Trophoblast cell (in vitro differentiated cells and primary cell): ENCODE results near the gene MARCHF5.

Experiments used
- DNase-seq, 2 donors: peaks; one replicate each; pipeline ENCODE4 v3.0.0-alpha.2; 2016
- H2AFZ ChIP-seq: 2 replicates; pipeline ENCODE4 v1.6.1; 2013; ENCODE audit warnings: low read length, moderate library complexity, mild to moderate bottlenecking; ENCODE audit not compliant: insufficient read depth, poor library complexity
- H2AK5ac ChIP-seq: 2 replicates; pipeline ENCODE4 v1.6.1; 2013; ENCODE audit warnings: mild to moderate bottlenecking, low read length
- H2BK120ac ChIP-seq: 2 replicates; pipeline ENCODE4 v1.6.1; 2013; ENCODE audit warnings: low read length, mild to moderate bottlenecking, moderate library complexity; ENCODE audit not compliant: insufficient read depth, poor library complexity
- H2BK12ac ChIP-seq: 2 replicates; pipeline ENCODE4 v1.6.1; 2013; ENCODE audit warnings: mild to moderate bottlenecking, low read length, moderate library complexity
- H2BK5ac ChIP-seq: 2 replicates; pipeline ENCODE4 v1.6.1; 2013; ENCODE audit warnings: low read length, low read depth, moderate library complexity, mild to moderate bottlenecking; ENCODE audit not compliant: poor library complexity
- H3K14ac ChIP-seq: 2 replicates; pipeline ENCODE4 v1.6.1; 2013; ENCODE audit warnings: mild to moderate bottlenecking, low read length
- H3K18ac ChIP-seq: 2 replicates; pipeline ENCODE4 v1.6.1; 2013; ENCODE audit warnings: mild to moderate bottlenecking, low read length
- H3K23ac ChIP-seq: 2 replicates; pipeline ENCODE4 v1.6.1; 2013; ENCODE audit warnings: low read length
- H3K27ac ChIP-seq: 2 replicates; pipeline ENCODE4 v1.5.1; 2013; ENCODE audit warnings: low read depth, mild to moderate bottlenecking, inconsistent platforms, low read length, moderate library complexity
- H3K27me3 ChIP-seq: 2 replicates; pipeline ENCODE4 v1.6.1; 2013; ENCODE audit warnings: inconsistent platforms, mild to moderate bottlenecking, low read length, moderate library complexity; ENCODE audit not compliant: insufficient read depth
- H3K36me3 ChIP-seq, 2 experiments: 1 replicate in 1 of 2; 2 replicates in 1 of 2; pipeline ENCODE4 v1.6.1; 2013; ENCODE audit warnings: low read length in 2 of 2, mild to moderate bottlenecking in 2 of 2, moderate library complexity in 1 of 2; ENCODE audit not compliant: insufficient read depth in 2 of 2, control insufficient read depth in 1 of 2
- H3K4ac ChIP-seq: 2 replicates; pipeline ENCODE4 v1.6.1; 2013; ENCODE audit warnings: low read depth, mild to moderate bottlenecking, low read length, moderate library complexity
- H3K4me1 ChIP-seq, 2 experiments: 1 replicate in 1 of 2; 2 replicates in 1 of 2; pipeline ENCODE4 v1.6.1; 2013; ENCODE audit warnings: low read length in 2 of 2, mild to moderate bottlenecking in 2 of 2, moderate library complexity in 1 of 2; ENCODE audit not compliant: insufficient read depth in 2 of 2, control insufficient read depth in 1 of 2
- H3K4me2 ChIP-seq: 2 replicates; pipeline ENCODE4 v1.6.1; 2013; ENCODE audit warnings: inconsistent platforms, mild to moderate bottlenecking, low read length, moderate library complexity
- H3K4me3 ChIP-seq: 2 replicates; pipeline ENCODE4 v1.5.1; 2013; ENCODE audit warnings: mild to moderate bottlenecking, low read depth, low read length, inconsistent platforms
- H3K79me1 ChIP-seq: one replicate; pipeline ENCODE4 v1.6.1; 2013; ENCODE audit warnings: low read length
- H3K79me2 ChIP-seq: 2 replicates; pipeline ENCODE4 v1.6.1; 2013; ENCODE audit warnings: low read length, mild to moderate bottlenecking; ENCODE audit not compliant: control insufficient read depth, insufficient read depth, poor library complexity
- H3K9ac ChIP-seq: 2 replicates; pipeline ENCODE4 v1.6.1; 2013; ENCODE audit warnings: mild to moderate bottlenecking, low read length
- H3K9me3 ChIP-seq: 2 replicates; pipeline ENCODE4 v1.6.1; 2013; ENCODE audit warnings: low read depth, mild to moderate bottlenecking, control low read depth, inconsistent platforms, low read length; ENCODE audit not compliant: insufficient read depth
- H4K12ac ChIP-seq: 2 replicates; pipeline ENCODE4 v1.6.1; 2013; ENCODE audit warnings: low read depth, mild to moderate bottlenecking, low read length, moderate library complexity
- H4K8ac ChIP-seq: 2 replicates; pipeline ENCODE4 v1.6.1; 2013; ENCODE audit warnings: low read depth, mild to moderate bottlenecking, low read length, moderate library complexity
- H4K91ac ChIP-seq: one replicate; pipeline ENCODE4 v1.6.1; 2013; ENCODE audit warnings: low read depth, mild to moderate bottlenecking, low read length, moderate library complexity
- WGBS: extraction: QIAGEN DNeasy Blood & Tissue Kit; methylation state at CpG from one replicate; pipeline ENCODE4 v1.1.7; 2013; ENCODE audit warnings: missing lambda C conversion rate; ENCODE audit not compliant: insufficient read length, insufficient coverage; ENCODE audit errors: extremely low coverage; 5-methylcytosine and 5-hydroxymethylcytosine counted together

MARCHF5 gene

GRCh38 chr10:92244796-92245195, 46.2 kb upstream of the MARCHF5 start:
- Histone ChIP-seq H2BK120ac (no peak overlapping the region), H3K4ac (no peak overlapping the region), H3K27ac (no peak overlapping the region), H2AFZ (no peak overlapping the region), H3K23ac (no peak overlapping the region), H3K27me3 (peaks cover 2% of the 10 kb centered on the region), H3K4me1 (no peaks in the 10 kb centered on the region), H3K14ac (no peak overlapping the region), H3K9me3 (no peaks in the 10 kb centered on the region), H3K4me3 (no peak overlapping the region), H3K79me2 (peaks cover 1% of the 10 kb centered on the region), H3K36me3 (no peaks in the 10 kb centered on the region), H3K79me1 (peaks cover under 1% of the 10 kb centered on the region), H4K8ac (no peak overlapping the region), H3K4me2 (no peak overlapping the region), H4K12ac (no peak overlapping the region), H3K9ac (no peak overlapping the region), H2BK5ac (no peak overlapping the region), H3K18ac (no peak overlapping the region), H2AK5ac (no peak overlapping the region), H4K91ac (no peak overlapping the region), H2BK12ac (no peak overlapping the region)
- no CpG with 5 or more reads among the region's 3 CpGs for WGBS
- DNase-seq: no peak

DNA sequence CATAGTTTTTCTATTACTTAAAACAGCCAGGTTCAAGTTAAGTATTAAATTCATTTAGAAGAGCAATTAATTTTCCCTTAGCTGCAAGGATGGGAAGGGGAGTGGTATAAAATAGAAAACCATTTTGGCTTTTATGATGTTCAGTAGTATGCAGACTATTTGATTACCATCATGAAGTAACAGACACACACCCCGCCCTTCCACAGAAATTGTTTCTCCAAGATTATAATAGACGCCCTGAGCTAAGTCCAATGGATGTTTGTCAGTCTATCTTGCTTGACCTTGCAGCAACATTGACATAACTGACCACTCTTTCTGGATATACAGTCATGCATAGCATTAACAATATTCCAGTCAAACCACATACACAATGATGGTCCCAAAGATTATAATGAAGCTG, 42.4 kb upstream of the MARCHF5 start:
- no peak overlapping the region for H3K4ac ChIP-seq
- no peaks in the 10 kb centered on the region for H3K27me3 ChIP-seq
- H3K9ac ChIP-seq: no peak overlapping the region
- no peaks in the 10 kb centered on the region for H3K4me1 ChIP-seq
- H4K12ac ChIP-seq: no peak overlapping the region
- no peak overlapping the region for H3K27ac ChIP-seq
- no peak overlapping the region for H3K14ac ChIP-seq
- H3K23ac ChIP-seq: no peak overlapping the region
- no peaks in the 10 kb centered on the region for H3K79me2 ChIP-seq
- no peak overlapping the region for H2AK5ac ChIP-seq
- H4K91ac ChIP-seq: no peak overlapping the region
- no peak overlapping the region for H3K18ac ChIP-seq
- H2BK5ac ChIP-seq: no peak overlapping the region
- no peak overlapping the region for H2AFZ ChIP-seq
- H2BK12ac ChIP-seq: no peak overlapping the region
- WGBS: no CpG with 5 or more reads among the region's 2 CpGs
- no peak for DNase-seq
- no peak overlapping the region for H3K4me3 ChIP-seq
- H4K8ac ChIP-seq: no peak overlapping the region
- no peaks in the 10 kb centered on the region for H3K79me1 ChIP-seq
- no peaks in the 10 kb centered on the region for H3K36me3 ChIP-seq
- no peak overlapping the region for H2BK120ac ChIP-seq
- no peaks in the 10 kb centered on the region for H3K9me3 ChIP-seq
- no peak overlapping the region for H3K4me2 ChIP-seq

DNA sequence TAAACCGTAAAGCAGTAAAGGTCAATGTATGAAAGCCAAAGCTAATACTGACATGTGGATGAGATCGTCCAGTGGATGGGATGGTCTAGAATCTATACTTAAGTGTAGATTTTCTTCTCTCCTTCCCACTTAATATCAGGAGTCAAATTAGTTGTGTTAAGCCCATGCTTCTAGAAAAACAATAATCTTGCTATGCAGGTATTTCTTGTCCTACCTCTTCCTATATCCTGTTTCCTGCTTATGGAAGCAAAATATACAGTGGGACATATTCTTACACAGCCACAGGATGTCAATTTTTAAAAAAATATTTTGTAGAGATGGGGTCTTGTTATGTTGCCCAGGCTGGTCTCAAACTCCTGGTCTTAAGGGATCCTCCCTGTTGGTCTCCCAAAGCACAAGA, 27.6 kb upstream of the MARCHF5 start:
- peak in 1 of 2 donors; percentile 16 for DNase-seq
- Histone ChIP-seq H4K91ac (no peak overlapping the region), H3K4ac (no peak overlapping the region), H3K4me1 (no peaks in the 10 kb centered on the region), H2BK5ac (no peak overlapping the region), H3K79me1 (no peaks in the 10 kb centered on the region), H3K23ac (no peak overlapping the region), H3K14ac (no peak overlapping the region), H2BK120ac (no peak overlapping the region), H3K9me3 (no peaks in the 10 kb centered on the region), H3K27ac (no peak overlapping the region), H3K27me3 (no peaks in the 10 kb centered on the region), H3K79me2 (no peaks in the 10 kb centered on the region), H3K4me2 (no peak overlapping the region), H3K4me3 (no peak overlapping the region), H4K12ac (no peak overlapping the region), H2AK5ac (no peak overlapping the region), H4K8ac (no peak overlapping the region), H2AFZ (no peak overlapping the region), H3K9ac (no peak overlapping the region), H3K36me3 (no peaks in the 10 kb centered on the region), H2BK12ac (no peak overlapping the region), H3K18ac (no peak overlapping the region)
- no CpG with 5 or more reads among the region's 2 CpGs for WGBS

- no peak overlapping the region for H4K12ac ChIP-seq
- no peak overlapping the region for H2AFZ ChIP-seq
- no peaks in the 10 kb centered on the region for H3K79me2 ChIP-seq
- no peak overlapping the region for H4K91ac ChIP-seq
- no peak overlapping the region for H3K4me2 ChIP-seq
- no peak for DNase-seq
- no peak overlapping the region for H4K8ac ChIP-seq
- no peak overlapping the region for H3K14ac ChIP-seq
- no peaks in the 10 kb centered on the region for H3K9me3 ChIP-seq
- no peaks in the 10 kb centered on the region for H3K27me3 ChIP-seq
- H3K4me3 ChIP-seq: no peak overlapping the region
- no CpG with 5 or more reads among the region's 2 CpGs for WGBS
- H3K36me3 ChIP-seq: no peaks in the 10 kb centered on the region
- H2BK5ac ChIP-seq: no peak overlapping the region
- H2BK120ac ChIP-seq: no peak overlapping the region
- H2BK12ac ChIP-seq: no peak overlapping the region
- H3K4me1 ChIP-seq: no peaks in the 10 kb centered on the region
- no peaks in the 10 kb centered on the region for H3K79me1 ChIP-seq
- no peak overlapping the region for H2AK5ac ChIP-seq
- H3K18ac ChIP-seq: no peak overlapping the region
- H3K23ac ChIP-seq: no peak overlapping the region
- no peak overlapping the region for H3K4ac ChIP-seq
- H3K9ac ChIP-seq: no peak overlapping the region
- H3K27ac ChIP-seq: no peak overlapping the region
Observed at GRCh38 chr10:92264249-92264648, 26.7 kb upstream of the MARCHF5 start.
